NT2/D1 (cell line): ENCODE results near the gene SLMAP.

Source experiments
- DNase-seq: peaks from one replicate; pipeline ENCODE4 v3.0.0-alpha.2; 2011; ENCODE audit warnings: low read depth, low spot score
- H3K27me3 ChIP-seq: 2 replicates; pipeline ENCODE4 v1.6.0; 2011; ENCODE audit warnings: mild to moderate bottlenecking; ENCODE audit not compliant: insufficient read length, insufficient read depth
- H3K36me3 ChIP-seq: 2 replicates; pipeline ENCODE4 v1.6.1; 2011; ENCODE audit warnings: mild to moderate bottlenecking, low read length, mixed read lengths; ENCODE audit not compliant: insufficient read depth, insufficient read length
- H3K4me1 ChIP-seq: 2 replicates; pipeline ENCODE4 v1.5.1; 2011; ENCODE audit not compliant: insufficient read depth, insufficient read length
- H3K4me3 ChIP-seq: 2 replicates; pipeline ENCODE4 v1.5.1; 2011; ENCODE audit warnings: low read depth; ENCODE audit not compliant: insufficient read length
- H3K9ac ChIP-seq: 2 replicates; pipeline ENCODE4 v1.6.0; 2011; ENCODE audit warnings: low read depth; ENCODE audit not compliant: insufficient read length
- H3K9me3 ChIP-seq: 2 replicates; pipeline ENCODE4 v1.5.1; 2011; ENCODE audit warnings: mild to moderate bottlenecking, low read length; ENCODE audit not compliant: insufficient read depth
- SUZ12 ChIP-seq: IDR thresholded peaks from 2 replicates; pipeline ENCODE4 v1.6.1; 2011; ENCODE audit not compliant: insufficient read length, insufficient read depth; ENCODE audit errors: extremely low read depth
- YY1 ChIP-seq: IDR thresholded peaks from 2 replicates; pipeline ENCODE4 v1.6.1; 2011; ENCODE audit not compliant: insufficient read length, insufficient read depth
- ZNF274 ChIP-seq: IDR thresholded peaks from 2 replicates; pipeline ENCODE4 v1.6.1; 2011; ENCODE audit warnings: mild to moderate bottlenecking, low read depth, low read length

Gene SLMAP

GRCh38 chr3:57943525-57944495 lies 187.7 kb downstream of the SLMAP start:
- H3K36me3 ChIP-seq, result no peaks in the 10 kb centered on the region
- H3K9me3 ChIP-seq, result no peaks in the 10 kb centered on the region
- peaks cover 11% of the 10 kb centered on the region for H3K4me1 ChIP-seq
- no peak overlapping the region for H3K4me3 ChIP-seq
- TF ChIP-seq ZNF274 (no peak), SUZ12 (no peak), YY1 (no peak)
- no peak overlapping the region for H3K9ac ChIP-seq
- no peak for DNase-seq
- H3K27me3 ChIP-seq, result no peaks in the 10 kb centered on the region

GRCh38 chr3:57946970-57947381 lies 190.9 kb downstream of the SLMAP start:
- Histone ChIP-seq H3K9me3 (no peaks in the 10 kb centered on the region), H3K4me3 (no peak overlapping the region), H3K36me3 (no peaks in the 10 kb centered on the region), H3K27me3 (no peaks in the 10 kb centered on the region), H3K4me1 (peaks cover 19% of the 10 kb centered on the region), H3K9ac (no peak overlapping the region)
- no peak for DNase-seq
- TF ChIP-seq SUZ12 (no peak), YY1 (no peak), ZNF274 (no peak)

- Histone ChIP-seq H3K9ac (peak overlapping the region; percentile 5), H3K36me3 (no peaks in the 10 kb centered on the region), H3K9me3 (no peaks in the 10 kb centered on the region), H3K27me3 (no peaks in the 10 kb centered on the region), H3K4me3 (no peak overlapping the region), H3K4me1 (peaks cover 19% of the 10 kb centered on the region)
- DNase-seq, result no peak
- TF ChIP-seq ZNF274 (no peak), SUZ12 (no peak), YY1 (no peak)
Measured at GRCh38 chr3:57948080-57948671, 192.1 kb downstream of the SLMAP start.

- TF ChIP-seq ZNF274 (no peak), YY1 (no peak), SUZ12 (no peak)
- Histone ChIP-seq H3K4me1 (peaks cover 19% of the 10 kb centered on the region), H3K9ac (no peak overlapping the region), H3K27me3 (no peaks in the 10 kb centered on the region), H3K36me3 (no peaks in the 10 kb centered on the region), H3K9me3 (no peaks in the 10 kb centered on the region), H3K4me3 (no peak overlapping the region)
- peak; percentile 47 for DNase-seq
Measured at GRCh38 chr3:57948781-57949242, 192.7 kb downstream of the SLMAP start.

- Histone ChIP-seq H3K4me3 (no peak overlapping the region), H3K36me3 (no peaks in the 10 kb centered on the region), H3K9ac (no peak overlapping the region), H3K9me3 (no peaks in the 10 kb centered on the region), H3K4me1 (peaks cover 19% of the 10 kb centered on the region), H3K27me3 (no peaks in the 10 kb centered on the region)
- TF ChIP-seq SUZ12 (no peak), YY1 (no peak), ZNF274 (no peak)
- DNase-seq, result no peak
Measured at GRCh38 chr3:57949344-57949743, 193.2 kb downstream of the SLMAP start.

- H3K4me3 ChIP-seq, result no peak overlapping the region
- TF ChIP-seq SUZ12, result no peak
- no peak for TF ChIP-seq YY1
- TF ChIP-seq ZNF274, result no peak
- no peaks in the 10 kb centered on the region for H3K27me3 ChIP-seq
- H3K36me3 ChIP-seq, result no peaks in the 10 kb centered on the region
- DNase-seq, result no peak
- no peak overlapping the region for H3K9ac ChIP-seq
- H3K9me3 ChIP-seq, result no peaks in the 10 kb centered on the region
- H3K4me1 ChIP-seq, result peaks cover 19% of the 10 kb centered on the region
Measured at GRCh38 chr3:57949785-57950615, 193.9 kb downstream of the SLMAP start.
